GM18499 (cell line): ENCODE measurements around the gene RSAD2.

Experiments used
- ATAC-seq: cut with Tn5 transposase; IDR thresholded peaks from one replicate; pipeline ENCODE4 v1.9.1; 2021; ENCODE audit warnings: moderate number of reproducible peaks; ENCODE audit not compliant: insufficient read depth, unreplicated experiment

Gene RSAD2

DNA sequence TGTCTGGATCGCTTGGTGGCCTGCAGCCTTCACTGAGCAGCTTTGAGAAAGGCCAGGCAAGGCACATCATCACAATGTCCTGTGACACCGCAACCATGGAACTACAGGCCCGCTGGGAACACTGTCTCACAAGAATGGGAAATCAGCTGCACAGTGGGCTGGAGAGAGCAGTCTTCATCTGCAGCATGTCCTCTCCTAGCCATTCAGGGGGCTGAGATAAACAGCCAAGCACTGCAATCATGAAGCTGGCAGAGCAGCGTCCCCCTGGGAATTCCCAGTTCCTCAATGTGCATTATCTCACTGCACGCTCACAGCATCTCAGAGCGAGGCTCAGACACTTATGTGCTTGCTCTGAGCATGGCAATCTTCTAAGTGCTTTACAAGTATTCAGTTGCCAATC is 13.8 kb upstream of the RSAD2 start:
- no peak for ATAC-seq

- no peak for ATAC-seq
Measured at GRCh38 chr2:6864231-6864754, 13.3 kb upstream of the RSAD2 start.

GRCh38 chr2:6864923-6865345 is 12.6 kb upstream of the RSAD2 start:
- ATAC-seq = peak; percentile 6

GRCh38 chr2:6865346-6866274 is 12.0 kb upstream of the RSAD2 start, which contains the start of gene CMPK2:
TSS of gene CMPK2 (minus strand) at chr2:6865907. CDS start at chr2:6865696, 211 bp downstream.
- peak; percentile 51 for ATAC-seq

DNA sequence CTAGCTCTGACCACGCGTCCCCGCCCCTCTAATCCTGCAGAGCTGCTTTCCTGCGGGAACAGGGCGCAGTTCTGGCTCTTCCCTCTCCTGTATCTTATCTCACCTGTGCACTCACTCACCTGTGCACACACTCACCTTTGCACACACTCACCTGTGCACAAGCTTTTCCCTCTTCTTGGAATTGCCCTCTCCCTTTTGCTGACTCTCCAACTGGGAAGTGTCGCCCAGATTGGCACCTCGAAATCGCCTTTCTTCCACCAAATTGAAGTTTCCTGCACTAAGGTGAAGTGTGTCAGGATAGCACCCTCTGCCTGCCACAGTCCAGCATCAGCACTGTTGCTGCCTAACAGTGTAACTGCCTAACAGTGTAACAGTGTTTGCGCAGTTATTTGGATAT is 11.3 kb upstream of the RSAD2 start:
- ATAC-seq = peak; percentile 34

DNA sequence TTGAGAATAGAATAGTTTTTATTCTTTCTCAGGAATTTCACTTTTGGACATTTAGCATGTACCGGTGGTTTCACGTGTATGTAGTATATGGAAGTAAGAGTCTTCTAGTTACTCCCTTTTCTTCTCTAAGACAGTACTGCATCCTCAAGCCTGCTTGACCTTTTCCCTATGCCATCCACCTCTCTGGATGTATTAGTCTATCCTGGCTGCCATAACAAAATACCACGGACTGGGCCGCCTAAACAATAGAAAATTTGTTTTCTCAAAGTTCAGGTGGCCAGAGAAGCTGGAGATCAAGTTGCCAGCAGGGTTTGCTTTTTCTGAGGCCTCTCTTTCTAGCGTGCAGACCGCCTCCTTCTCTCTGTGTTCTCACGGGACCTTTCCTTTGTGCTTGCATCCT is 10.6 kb upstream of the RSAD2 start:
- ATAC-seq = no peak

- ATAC-seq = peak; percentile 86
Measured at GRCh38 chr2:6872394-6872793, 5.2 kb upstream of the RSAD2 start.

DNA sequence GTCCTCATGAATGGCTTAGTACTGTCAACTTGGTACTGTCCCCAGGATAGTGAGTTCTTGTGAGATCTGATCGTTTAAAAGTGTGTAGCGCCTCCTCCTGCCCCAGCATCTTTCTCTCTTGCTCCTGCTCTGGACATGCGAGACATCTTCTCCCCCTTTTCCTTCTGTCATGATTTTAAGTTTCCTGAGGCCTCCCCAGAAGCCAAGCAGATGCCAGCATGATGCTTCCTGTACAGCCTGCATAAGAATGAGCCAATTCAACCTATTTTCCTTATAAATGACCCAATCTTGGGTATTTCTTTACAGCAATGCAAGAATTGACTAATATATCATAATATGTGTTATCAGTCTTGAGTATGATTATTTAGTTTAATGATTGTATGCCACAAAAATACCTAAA is 3.5 kb upstream of the RSAD2 start:
- ATAC-seq = no peak

GRCh38 chr2:6876309-6876708 is 1.3 kb upstream of the RSAD2 start:
- ATAC-seq = no peak

GRCh38 chr2:6878549-6878948 is 972 bp downstream of the RSAD2 start:
- no peak for ATAC-seq

DNA sequence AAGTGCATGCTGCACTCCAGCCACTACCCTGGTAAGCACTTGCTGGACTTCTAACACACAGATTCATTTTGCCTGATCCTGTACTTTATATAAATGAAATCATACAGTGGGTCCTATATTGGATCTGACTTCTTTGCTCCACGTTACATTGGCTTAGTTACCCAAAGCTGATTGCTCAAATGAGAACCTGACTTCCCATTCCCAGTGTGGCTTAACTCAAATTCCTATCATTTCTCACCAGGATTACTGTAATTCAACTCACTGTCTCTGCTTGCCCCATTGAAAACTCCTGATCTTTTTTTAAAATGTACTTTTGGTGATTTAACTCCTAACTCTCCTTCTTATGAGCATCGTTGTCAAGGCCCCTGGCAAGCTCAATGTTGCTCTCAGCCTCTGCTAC is 1.4 kb downstream of the RSAD2 start:
- ATAC-seq = no peak

- ATAC-seq = no peak
Measured at GRCh38 chr2:6880200-6880733, 2.7 kb downstream of the RSAD2 start.

DNA sequence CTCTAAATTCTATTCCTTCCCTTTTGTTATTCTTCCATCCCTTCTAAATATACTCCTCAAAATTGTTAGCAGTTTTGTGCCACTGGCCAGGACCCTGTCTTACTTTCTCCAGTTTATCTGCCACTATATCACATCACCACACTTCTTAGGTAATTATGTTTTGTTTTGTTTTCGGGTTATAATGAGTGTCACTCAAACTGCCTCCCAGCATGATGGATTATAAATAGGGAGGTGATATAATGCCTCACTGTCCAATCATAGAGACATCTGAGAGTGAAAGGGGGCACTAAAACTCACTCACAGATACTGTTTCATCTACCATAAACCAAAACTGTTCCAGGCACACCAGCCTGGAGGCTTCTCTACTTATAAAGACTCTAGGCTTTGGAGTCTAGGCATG is 3.5 kb downstream of the RSAD2 start:
- ATAC-seq = no peak

DNA sequence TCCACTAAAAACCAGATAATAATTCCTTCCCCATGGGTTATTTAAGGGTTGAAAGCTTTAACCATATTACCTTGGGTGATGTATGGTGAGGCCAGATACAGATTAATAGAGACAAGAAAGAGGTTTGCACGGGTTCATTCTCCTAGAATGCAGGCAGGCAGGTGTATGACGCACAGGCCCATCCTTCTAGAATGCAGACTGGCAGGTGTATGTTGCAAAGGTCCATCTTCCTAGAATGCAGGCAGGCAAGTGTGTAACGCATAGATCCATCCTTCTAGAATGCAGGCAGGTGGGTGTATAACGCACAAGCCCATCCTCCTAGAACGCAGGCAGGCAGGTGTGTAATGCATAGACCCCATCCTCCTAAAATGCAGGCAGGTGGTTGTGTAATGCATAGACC is 3.9 kb downstream of the RSAD2 start:
- no peak for ATAC-seq

GRCh38 chr2:6883448-6884122 is 6.0 kb downstream of the RSAD2 start:
- no peak for ATAC-seq

- ATAC-seq = no peak
Measured at GRCh38 chr2:6885551-6885950, 8.0 kb downstream of the RSAD2 start.

DNA sequence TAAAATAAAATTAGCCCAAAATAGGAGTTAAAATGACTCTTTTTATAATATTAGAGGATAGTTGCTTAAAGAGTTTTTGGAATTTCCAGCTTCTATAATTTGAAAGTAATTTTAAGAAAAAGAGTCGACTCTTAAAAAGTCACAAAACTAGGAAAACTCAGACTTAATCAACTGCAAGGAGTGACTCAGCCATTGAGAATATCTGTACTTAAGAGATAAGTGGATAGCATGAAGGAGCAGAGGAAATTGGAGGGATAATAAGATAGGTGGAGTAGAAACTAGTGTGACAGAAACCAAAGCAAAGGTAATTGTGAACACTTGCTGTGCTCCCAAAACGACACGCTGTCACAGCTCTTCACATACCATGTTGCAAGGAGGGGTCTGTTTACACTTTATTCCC is 8.4 kb downstream of the RSAD2 start:
- no peak for ATAC-seq

GRCh38 chr2:6887751-6888192 is 10.2 kb downstream of the RSAD2 start:
- no peak for ATAC-seq

DNA sequence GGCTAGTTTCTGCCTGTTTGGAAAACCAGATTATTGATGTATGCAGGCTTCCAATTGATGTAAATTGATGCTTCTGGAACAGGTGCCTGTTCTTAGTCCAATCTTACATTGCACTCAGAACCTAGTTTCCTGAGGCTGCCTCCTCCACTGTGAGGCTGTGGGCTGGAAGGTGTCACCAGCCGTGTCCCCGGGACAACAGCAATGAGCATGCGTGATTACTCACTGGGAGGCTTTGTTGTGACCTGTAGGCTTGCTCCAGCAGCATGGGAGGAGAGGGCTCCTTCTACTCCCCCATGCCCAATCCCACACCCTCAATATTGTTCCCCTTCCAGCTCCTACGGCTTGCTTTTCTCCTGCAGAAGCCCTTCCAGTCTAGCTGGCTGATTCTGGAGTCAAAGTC is 11.1 kb downstream of the RSAD2 start:
- ATAC-seq = no peak

GRCh38 chr2:6893876-6894482 is 16.4 kb downstream of the RSAD2 start:
- no peak for ATAC-seq
